ENCODE measurements around the gene ECE1. TPM values are rescaled to one million over a fixed set of nuclear protein-coding genes. Genes with fewer than 3 reads are reported as not detected.
"Not testable (repeated sequence)": the region's sequence is repeated elsewhere in the genome, so short reads cannot be mapped to it uniquely, and the experiment has no call there.

ECE1 gene
- total and polyA plus RNA-seq, 3 donors from 2014 or later = 66.1 to 101 (median 96.4) TPM

DNA sequence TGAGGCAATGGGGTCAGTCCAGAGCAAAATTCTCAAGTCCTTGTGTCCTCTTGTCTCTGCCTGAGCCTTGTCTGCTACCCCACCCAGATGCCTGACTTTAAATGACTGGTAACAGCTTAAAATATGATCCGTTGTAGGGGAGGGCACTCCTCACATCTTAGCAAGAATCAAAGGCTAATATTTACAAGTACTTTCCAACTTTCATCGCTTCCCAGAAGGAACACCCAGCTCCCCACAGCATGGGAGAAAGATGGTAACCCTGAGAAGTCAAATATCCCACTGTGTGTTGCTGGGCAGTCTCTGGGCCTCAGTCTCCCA is 5.2 kb downstream of the ECE1 start:
- TF ChIP-seq, protein P1, sequence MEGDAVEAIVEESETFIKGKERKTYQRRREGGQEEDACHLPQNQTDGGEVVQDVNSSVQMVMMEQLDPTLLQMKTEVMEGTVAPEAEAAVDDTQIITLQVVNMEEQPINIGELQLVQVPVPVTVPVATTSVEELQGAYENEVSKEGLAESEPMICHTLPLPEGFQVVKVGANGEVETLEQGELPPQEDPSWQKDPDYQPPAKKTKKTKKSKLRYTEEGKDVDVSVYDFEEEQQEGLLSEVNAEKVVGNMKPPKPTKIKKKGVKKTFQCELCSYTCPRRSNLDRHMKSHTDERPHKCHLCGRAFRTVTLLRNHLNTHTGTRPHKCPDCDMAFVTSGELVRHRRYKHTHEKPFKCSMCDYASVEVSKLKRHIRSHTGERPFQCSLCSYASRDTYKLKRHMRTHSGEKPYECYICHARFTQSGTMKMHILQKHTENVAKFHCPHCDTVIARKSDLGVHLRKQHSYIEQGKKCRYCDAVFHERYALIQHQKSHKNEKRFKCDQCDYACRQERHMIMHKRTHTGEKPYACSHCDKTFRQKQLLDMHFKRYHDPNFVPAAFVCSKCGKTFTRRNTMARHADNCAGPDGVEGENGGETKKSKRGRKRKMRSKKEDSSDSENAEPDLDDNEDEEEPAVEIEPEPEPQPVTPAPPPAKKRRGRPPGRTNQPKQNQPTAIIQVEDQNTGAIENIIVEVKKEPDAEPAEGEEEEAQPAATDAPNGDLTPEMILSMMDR (IDR thresholded peaks at IDR 0.05) = no peak
- TF ChIP-seq POLR2A (IDR thresholded peaks at IDR 0.05) = no peak
- intact Hi-C loops (cut with DNase I; ENCODE audit: low total_unique reads) = no loop called here
- no peak for DNase-seq
- Histone ChIP-seq H3K36me3 (ENCODE audit: low read depth, missing control alignments) (no peaks in the 10 kb centered on the region), H3K9me3 (no peaks in the 10 kb centered on the region), H3K4me1 (peaks cover 40% of the 10 kb centered on the region), H3K27ac (peak overlapping the region; percentile 31 to 80), H3K27me3 (no peaks in the 10 kb centered on the region), H3K4me3 (no peak overlapping the region)
- WGBS, 2 donors = 49 to 57% methylated on average over 2 of the region's 2 CpGs

DNA sequence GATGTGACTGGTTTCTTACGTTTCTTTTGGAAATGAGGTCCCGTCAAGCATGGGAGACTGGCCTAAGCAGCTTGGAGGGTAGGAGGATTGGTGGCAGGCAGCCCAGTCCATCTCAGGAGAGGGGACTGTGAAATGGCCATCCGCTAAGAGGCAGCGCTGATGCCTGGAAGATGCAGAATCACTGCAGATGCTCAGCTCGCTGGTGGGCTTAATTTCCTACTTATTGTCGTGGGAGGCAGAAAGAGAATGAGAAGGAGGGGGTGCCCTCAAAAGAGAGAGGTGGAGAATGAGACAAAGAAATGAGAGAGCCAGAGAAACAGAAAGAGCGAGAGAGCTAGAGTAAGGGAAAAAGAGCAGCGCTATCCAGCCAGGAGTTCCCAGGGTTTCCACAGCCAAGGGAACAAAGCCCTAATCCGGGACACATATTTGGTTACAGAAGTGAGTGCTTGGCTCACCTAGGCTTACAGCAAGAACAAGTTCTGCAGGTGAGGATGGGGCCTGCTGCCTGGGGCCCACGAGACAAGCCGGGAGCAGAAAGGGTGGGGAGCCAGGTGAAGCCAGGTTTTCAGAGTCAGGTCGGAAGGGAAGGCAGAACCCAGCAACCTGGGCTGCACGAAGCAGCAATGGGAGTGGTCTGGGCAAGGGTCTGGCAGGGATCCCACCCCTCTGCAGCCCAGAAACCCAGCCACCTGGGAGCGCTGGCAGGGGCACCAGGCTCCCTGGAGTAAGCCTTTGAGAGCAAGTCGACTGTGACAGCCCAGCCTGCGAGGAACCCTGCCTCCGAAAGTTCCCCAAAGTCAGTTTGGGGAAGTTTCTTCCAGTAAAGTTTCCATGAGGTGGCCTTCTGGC is 5.8 kb downstream of the ECE1 start:
- TF ChIP-seq, protein P1 (IDR thresholded peaks at IDR 0.05) = no peak
- no peak for TF ChIP-seq POLR2A (IDR thresholded peaks at IDR 0.05)
- Histone ChIP-seq H3K36me3 (ENCODE audit: low read depth, missing control alignments) (no peaks in the 10 kb centered on the region), H3K9me3 (no peaks in the 10 kb centered on the region), H3K4me3 (no peak overlapping the region), H3K27me3 (no peaks in the 10 kb centered on the region), H3K4me1 (peaks cover 43% of the 10 kb centered on the region), H3K27ac (peak overlapping the region; percentile 31 to 80)
- intact Hi-C loops (cut with DNase I; ENCODE audit: low total_unique reads) = no loop called here
- 52 to 56% methylated on average over 13 to 17 of the region's 17 CpGs for WGBS, 2 donors
- DNase-seq = no peak

DNA sequence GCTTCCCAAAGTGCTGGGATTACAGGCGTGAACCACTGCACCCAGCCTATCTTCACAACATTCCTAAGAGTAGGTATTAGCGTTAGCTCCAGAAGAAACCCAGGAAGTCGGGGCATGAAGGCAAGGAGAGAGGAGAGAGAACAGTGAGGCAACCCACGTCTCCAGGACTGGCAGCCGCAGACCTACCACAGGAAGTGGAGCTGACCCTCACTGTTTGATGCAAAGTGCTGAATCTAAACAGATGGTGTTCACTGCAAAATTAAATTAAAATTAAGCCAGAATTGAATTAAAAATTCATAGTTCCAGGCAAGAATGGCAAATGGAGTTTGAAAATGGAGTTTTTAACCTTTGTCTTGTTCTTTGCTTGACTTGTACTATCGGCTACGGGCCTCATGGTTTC is 6.7 kb downstream of the ECE1 start:
- Histone ChIP-seq H3K36me3 (ENCODE audit: low read depth, missing control alignments) (no peaks in the 10 kb centered on the region), H3K4me3 (no peak overlapping the region), H3K9me3 (no peaks in the 10 kb centered on the region), H3K27ac (peak overlapping the region in 1 of 2 donors; percentile 80), H3K27me3 (no peaks in the 10 kb centered on the region), H3K4me1 (peaks cover 44% of the 10 kb centered on the region)
- intact Hi-C loops (cut with DNase I; ENCODE audit: low total_unique reads) = no loop called here
- no peak for TF ChIP-seq POLR2A (IDR thresholded peaks at IDR 0.05)
- TF ChIP-seq, protein P1 (IDR thresholded peaks at IDR 0.05) = no peak
- WGBS, 2 donors = 87 to 90% methylated on average over 7 of the region's 7 CpGs
- DNase-seq = no peak

DNA sequence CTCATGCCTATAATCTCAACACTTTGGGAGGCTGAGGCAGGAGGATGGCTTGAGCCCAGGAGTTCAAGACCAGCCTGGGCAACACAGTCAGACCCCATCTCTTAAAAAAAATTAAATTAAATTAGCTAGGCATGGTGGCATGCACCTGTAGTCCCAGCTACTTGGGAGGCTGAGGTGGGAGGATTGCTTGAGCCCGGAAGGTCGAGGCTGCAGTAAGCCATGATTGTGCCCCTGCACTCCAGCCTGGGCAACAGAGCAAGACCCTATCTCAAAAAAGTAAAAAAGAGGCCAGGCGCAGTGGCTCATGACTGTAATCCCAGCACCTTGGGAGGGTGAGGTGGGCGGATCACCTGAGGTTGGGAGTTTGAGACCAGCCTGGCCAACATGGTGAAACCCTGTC is 8.2 kb downstream of the ECE1 start:
- H3K27ac ChIP-seq = peak overlapping the region; percentile 13 to 93
- DNase-seq; H3K4me3 ChIP-seq; H3K9me3 ChIP-seq; intact Hi-C loops (cut with DNase I; ENCODE audit: low total_unique reads); H3K36me3 ChIP-seq (ENCODE audit: low read depth, missing control alignments); H3K27me3 ChIP-seq: not testable (repeated sequence)
- 94 to 95% methylated on average over 4 of the region's 4 CpGs for WGBS, 2 donors
- peaks cover 57% of the 10 kb centered on the region for H3K4me1 ChIP-seq

DNA sequence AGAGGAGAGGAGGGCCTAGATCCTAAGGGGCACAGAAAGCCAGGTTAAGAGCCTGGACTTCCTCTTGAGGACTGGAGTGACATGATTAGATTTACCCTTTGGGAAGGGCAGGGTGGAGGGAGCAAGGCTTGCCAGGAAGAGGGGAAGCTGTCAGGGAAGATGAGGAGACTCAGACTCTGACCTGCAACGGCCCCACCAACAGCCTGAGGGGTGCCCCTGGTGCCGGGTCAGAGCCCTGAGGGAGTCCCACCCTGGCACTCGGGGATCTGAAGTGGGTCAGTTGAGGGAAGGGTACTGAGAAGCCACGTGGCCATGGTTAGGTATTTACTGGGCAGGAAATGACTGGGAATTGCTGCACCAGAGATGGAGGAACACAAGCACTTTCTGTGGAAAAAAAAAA is 9.8 kb downstream of the ECE1 start:
- DNase-seq = no peak
- no peaks in the 10 kb centered on the region for H3K9me3 ChIP-seq
- TF ChIP-seq, protein P1 (IDR thresholded peaks at IDR 0.05) = no peak
- TF ChIP-seq POLR2A (IDR thresholded peaks at IDR 0.05) = no peak
- H3K4me1 ChIP-seq = peaks cover 66% of the 10 kb centered on the region
- H3K27me3 ChIP-seq = no peaks in the 10 kb centered on the region
- peak overlapping the region; percentile 73 to 93 for H3K27ac ChIP-seq
- intact Hi-C loops (cut with DNase I; ENCODE audit: low total_unique reads) = no loop called here
- WGBS, 2 donors = 65 to 84% methylated on average over 4 of the region's 4 CpGs
- H3K4me3 ChIP-seq = no peak overlapping the region
- H3K36me3 ChIP-seq (ENCODE audit: low read depth, missing control alignments) = no peaks in the 10 kb centered on the region
